ENCODE data around the gene TMEM120B.

Gene TMEM120B

DNA sequence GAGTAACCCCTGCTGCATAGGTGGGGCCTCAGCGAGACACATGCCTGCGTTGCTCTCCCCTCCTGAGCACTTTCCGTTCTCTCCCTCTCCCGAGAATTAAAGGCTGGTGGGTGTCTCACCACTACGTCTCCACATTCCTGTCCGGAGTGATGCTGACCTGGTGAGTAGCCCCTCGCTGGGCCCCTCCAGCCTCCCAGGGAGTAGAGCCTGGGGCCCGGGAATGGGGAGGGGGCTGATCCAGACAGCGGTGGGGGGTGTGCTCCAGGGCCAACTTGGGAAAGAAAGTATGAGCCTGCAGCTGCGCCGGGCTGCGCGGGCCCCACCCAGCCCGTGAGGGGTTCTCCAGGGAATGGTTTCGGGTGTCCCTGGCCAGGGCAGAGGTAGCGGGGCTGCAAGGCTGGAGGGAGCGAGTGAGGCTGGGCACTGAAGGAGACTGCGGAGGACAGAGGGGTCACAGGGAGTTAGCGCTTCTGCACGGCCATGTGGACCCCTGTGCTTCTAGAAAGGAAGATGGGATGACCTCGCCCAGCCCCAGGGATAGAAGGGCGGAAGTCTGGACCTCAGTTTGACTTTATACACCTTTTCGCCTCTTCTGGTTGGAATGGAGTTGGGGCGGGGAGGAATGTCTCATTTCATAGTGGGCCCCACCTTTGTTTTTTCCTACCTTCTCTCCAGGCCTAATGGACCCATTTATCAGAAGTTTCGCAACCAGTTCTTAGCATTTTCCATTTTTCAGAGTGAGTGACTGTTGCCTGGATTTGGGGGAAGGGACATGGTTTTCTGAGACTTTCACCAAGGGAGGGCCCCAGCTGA, 58.5 kb downstream of the TMEM120B start:
- ChIA-PET POLR2A (no interaction called here), CTCF (interaction anchor here (1.0 to 32.5 kb wide), 3 partner anchors 11 to 74 kb away, joined by 3 to 1100 read pairs (median 229); partner anchors contain the start of genes RHOF and SETD1B)

DNA sequence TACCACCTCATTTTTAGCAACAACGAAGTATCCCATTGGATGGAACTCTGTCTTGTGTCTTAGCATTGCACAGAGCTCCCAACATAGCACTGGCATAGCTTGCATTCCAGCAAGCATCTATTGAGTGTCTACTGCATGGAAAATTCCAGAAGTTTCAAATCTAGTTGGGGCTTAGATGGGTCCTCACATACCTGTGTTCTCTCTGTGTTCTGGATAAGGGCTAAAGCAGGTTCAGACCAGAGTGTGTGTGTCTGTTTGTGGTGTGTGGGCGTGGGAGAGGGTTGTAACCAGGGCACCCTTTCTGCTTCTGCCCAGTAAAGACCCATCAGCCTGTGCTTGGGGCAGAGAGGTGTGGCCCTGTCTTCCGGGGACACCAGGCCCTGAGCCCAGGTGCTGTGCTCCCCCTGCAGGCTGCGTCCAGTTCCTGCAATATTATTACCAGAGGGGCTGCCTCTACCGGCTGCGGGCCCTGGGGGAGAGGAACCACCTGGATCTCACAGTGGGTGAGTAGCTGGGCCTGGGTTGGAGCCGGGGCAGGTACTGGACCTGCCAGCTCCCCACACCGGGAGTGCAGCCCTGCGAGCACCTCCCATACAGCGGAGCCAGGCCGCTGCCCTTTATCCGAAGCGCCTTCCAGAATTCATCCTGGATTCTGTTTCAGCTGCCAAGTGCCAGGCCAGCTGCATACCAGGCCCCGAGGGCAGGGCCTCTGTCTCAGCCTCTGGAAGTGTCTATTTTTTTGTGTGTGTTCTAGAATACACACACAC, 60.6 kb downstream of the TMEM120B start:
- TF ChIP-seq, protein P1, sequence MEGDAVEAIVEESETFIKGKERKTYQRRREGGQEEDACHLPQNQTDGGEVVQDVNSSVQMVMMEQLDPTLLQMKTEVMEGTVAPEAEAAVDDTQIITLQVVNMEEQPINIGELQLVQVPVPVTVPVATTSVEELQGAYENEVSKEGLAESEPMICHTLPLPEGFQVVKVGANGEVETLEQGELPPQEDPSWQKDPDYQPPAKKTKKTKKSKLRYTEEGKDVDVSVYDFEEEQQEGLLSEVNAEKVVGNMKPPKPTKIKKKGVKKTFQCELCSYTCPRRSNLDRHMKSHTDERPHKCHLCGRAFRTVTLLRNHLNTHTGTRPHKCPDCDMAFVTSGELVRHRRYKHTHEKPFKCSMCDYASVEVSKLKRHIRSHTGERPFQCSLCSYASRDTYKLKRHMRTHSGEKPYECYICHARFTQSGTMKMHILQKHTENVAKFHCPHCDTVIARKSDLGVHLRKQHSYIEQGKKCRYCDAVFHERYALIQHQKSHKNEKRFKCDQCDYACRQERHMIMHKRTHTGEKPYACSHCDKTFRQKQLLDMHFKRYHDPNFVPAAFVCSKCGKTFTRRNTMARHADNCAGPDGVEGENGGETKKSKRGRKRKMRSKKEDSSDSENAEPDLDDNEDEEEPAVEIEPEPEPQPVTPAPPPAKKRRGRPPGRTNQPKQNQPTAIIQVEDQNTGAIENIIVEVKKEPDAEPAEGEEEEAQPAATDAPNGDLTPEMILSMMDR (IDR thresholded peaks at IDR 0.05; ENCODE audit: insufficient read depth, low read length, missing control alignments): peak; percentile 88
- ChIA-PET POLR2A (no interaction called here), CTCF (interaction anchor here (0.6 to 32.5 kb wide), 24 partner anchors 9 to 350 kb away, joined by 3 to 1100 read pairs (median 4); partner anchors contain the start of genes HPD, RHOF, SETD1B and TMEM120B)
- H3K4me3 ChIP-seq (ENCODE audit: low read depth, low read length): no peak overlapping the region
- no peak for DNase-seq (ENCODE audit: low read depth, low spot score)

More for the DNA sequence above, 58.5 kb downstream of the TMEM120B start:
- no peak overlapping the region for H3K4me3 ChIP-seq (ENCODE audit: low read depth, low read length)
- DNase-seq (ENCODE audit: low read depth, low spot score): no peak
- TF ChIP-seq, protein P1 (IDR thresholded peaks at IDR 0.05; ENCODE audit: insufficient read depth, low read length, missing control alignments): no peak

DNA sequence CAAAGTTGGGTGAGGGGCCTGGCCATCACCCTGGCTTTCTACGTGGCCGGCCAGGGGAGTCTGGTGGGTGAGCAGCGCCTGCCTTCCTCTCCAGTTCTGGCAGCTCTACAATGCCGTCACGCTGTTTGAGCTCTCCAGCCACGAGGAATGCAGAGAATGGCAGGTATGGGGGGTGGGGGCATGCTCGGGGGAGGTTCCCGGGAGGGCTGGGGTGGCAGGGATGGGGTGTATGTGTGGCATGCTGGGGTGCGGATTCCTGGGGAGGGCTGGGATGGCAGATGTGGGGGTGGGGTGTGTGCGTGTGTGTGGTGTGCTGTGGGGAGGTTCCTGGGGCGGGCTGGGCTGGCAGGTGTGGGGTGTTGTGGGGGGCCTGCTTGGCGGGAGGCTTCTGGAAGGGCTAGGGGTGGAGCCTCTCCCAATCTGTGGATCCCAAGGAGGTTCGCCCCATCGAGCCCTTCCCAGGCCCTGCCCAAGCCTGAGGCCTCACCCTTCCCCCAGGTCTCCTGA, 62.5 kb downstream of the TMEM120B start:
- CTCF ChIA-PET: interaction anchor here (0.7 to 32.5 kb wide), 8 partner anchors 9 to 78 kb away, joined by 3 to 1100 read pairs (median 6); partner anchors contain the start of genes RHOF and SETD1B
- no peak for DNase-seq (ENCODE audit: low read depth, low spot score)
- no peak overlapping the region for H3K4me3 ChIP-seq (ENCODE audit: low read depth, low read length)
- POLR2A ChIA-PET: no interaction called here
- TF ChIP-seq, protein P1 (IDR thresholded peaks at IDR 0.05; ENCODE audit: insufficient read depth, low read length, missing control alignments): no peak

DNA sequence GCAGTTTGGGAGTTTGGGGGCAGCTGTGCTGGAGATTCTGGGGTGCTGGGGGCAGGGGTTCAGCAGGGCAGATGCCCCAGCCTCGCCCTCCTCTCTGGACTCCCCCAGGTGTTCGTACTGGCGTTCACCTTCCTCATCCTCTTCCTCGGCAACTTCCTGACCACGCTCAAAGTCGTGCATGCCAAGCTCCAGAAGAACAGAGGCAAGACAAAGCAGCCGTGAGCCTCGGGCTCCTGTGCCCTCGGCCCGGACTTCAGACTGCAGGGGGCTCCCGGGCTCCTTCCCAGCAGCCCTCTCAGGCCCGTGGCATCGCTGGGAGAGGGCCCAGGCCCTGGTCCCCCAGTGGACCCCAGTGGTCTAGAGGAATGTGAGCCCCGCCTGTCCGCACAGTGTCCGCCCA, 62.9 kb downstream of the TMEM120B start:
- CTCF ChIA-PET: interaction anchor here (0.7 to 32.5 kb wide), 8 partner anchors 9 to 79 kb away, joined by 3 to 1100 read pairs (median 12); partner anchors contain the start of genes RHOF and SETD1B
- H3K4me3 ChIP-seq (ENCODE audit: low read depth, low read length): no peak overlapping the region
- TF ChIP-seq, protein P1 (IDR thresholded peaks at IDR 0.05; ENCODE audit: insufficient read depth, low read length, missing control alignments): no peak
- no peak for DNase-seq (ENCODE audit: low read depth, low spot score)
- POLR2A ChIA-PET: no interaction called here

DNA sequence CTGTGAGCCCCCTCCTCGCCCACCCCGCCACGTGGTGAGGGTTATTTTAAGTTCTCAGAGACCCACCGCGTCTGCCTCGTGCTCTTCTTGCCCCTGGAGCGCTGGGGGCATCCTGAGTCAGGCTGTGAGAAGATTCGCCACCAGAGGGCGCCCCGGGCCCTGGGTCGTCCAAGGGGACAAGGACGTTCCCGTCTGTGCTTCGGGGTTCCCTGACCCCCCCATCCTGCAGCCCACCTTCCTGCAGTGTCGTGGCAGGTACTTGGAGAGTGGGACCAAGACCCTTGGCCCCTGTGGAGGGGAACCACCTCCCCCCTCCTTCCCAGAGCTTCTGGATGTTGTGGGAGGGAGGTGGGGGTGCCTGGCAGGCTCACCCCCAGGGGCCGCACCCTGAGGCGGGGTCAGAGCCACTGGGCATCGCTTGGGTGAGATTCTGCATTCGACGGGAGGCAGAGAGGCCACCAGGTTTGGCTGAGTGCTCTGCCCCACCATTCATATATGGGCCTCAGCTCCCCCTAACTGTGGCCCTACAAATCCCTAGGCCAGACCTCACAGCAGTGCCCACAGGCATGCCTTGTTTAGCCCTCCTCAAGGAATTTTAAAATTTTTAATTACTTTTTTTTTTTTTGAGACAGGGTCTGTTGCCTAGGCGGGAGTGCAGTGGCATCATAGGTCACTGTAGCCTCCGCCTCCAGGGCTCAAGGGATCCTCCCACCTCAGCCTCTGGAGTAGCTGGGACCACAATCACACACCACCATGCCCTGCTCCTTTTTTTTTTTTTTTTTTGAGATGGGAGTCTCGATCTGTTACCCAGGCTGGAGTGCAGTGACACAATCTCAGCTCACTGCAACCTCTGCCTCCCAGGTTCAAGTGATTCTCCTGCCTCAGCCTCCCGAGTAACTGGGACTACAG, 63.9 kb downstream of the TMEM120B start:
- H3K4me3 ChIP-seq (ENCODE audit: low read depth, low read length): no peak overlapping the region
- no peak for DNase-seq (ENCODE audit: low read depth, low spot score)
- POLR2A ChIA-PET: no interaction called here
- TF ChIP-seq, protein P1 (IDR thresholded peaks at IDR 0.05; ENCODE audit: insufficient read depth, low read length, missing control alignments): peak; percentile 89
- CTCF ChIA-PET: interaction anchor here (0.7 to 32.5 kb wide), 21 partner anchors 9 to 117 kb away, joined by 3 to 1100 read pairs (median 4); partner anchors contain the start of genes PSMD9, RHOF and SETD1B

Data from AG04449 (cell line).